ENCODE data around the gene CBR3.

DNA sequence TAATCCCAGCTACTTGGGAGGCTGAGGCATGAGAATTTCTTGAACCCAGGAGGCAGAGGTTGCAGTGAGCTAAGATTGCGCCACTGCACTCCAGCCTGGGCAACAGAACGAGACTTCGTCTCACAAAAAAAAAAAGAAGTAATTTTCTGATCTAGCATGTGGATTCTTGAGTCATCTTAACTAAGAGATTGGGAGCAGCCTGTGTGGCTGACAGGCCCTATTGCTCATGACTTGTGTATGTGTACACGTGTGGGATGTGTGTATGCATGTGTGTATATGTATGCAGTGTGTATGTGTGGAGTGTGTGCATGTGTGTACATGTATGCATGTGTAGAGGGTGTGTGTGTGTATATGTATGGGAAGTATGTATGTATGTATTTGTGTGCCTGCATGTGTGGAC lies 51.2 kb downstream of the CBR3 start:
- no peak for TF ChIP-seq POLR2A (IDR thresholded peaks at IDR 0.05)
- TF ChIP-seq CTCF (IDR thresholded peaks at IDR 0.05), result no peak
- no peak for TF ChIP-seq EP300 (IDR thresholded peaks at IDR 0.05)
